ENCODE results near the gene PLD5. TPM values are rescaled to one million over a fixed set of nuclear protein-coding genes. Genes with fewer than 3 reads are reported as not detected.

The PLD5 gene
- total and polyA plus RNA-seq, 8 donors: 0.24 to 11.0 (median 0.54) TPM

GRCh38 chr1:242542271-242542670, 17.8 kb upstream of the PLD5 start:
- H3K27ac ChIP-seq: no peak overlapping the region
- no peaks in the 10 kb centered on the region for H3K27me3 ChIP-seq
- DNase-seq (no peak), ATAC-seq (no peak)
- no peaks in the 10 kb centered on the region for H3K9me3 ChIP-seq
- H3K4me1 ChIP-seq: no peaks in the 10 kb centered on the region
- no peak overlapping the region for H3K4me3 ChIP-seq
- no peak for TF ChIP-seq CTCF (IDR thresholded peaks at IDR 0.05)
- intact Hi-C loops (cut with DNase I): no loop called here
- H3K36me3 ChIP-seq: no peaks in the 10 kb centered on the region

GRCh38 chr1:242535986-242536385, 11.5 kb upstream of the PLD5 start:
- no peaks in the 10 kb centered on the region for H3K36me3 ChIP-seq
- H3K27me3 ChIP-seq: no peaks in the 10 kb centered on the region
- no peaks in the 10 kb centered on the region for H3K9me3 ChIP-seq
- TF ChIP-seq CTCF (IDR thresholded peaks at IDR 0.05): no peak
- DNase-seq (no peak), ATAC-seq (no peak)
- no peaks in the 10 kb centered on the region for H3K4me1 ChIP-seq
- H3K27ac ChIP-seq: no peak overlapping the region
- intact Hi-C loops (cut with DNase I): no loop called here
- no peak overlapping the region for H3K4me3 ChIP-seq

- H3K9me3 ChIP-seq: no peaks in the 10 kb centered on the region
- H3K27me3 ChIP-seq: peaks cover 0 to 4% of the 10 kb centered on the region in 2 donors
- no peak overlapping the region for H3K4me3 ChIP-seq
- ATAC-seq: no peak
- no peak overlapping the region for H3K27ac ChIP-seq
- no peak for TF ChIP-seq CTCF (IDR thresholded peaks at IDR 0.05)
- no peaks in the 10 kb centered on the region for H3K4me1 ChIP-seq
- intact Hi-C loops (cut with DNase I): no loop called here
- DNase-seq: no peak
- no peaks in the 10 kb centered on the region for H3K36me3 ChIP-seq
These were observed 10.3 kb upstream of the PLD5 start for GRCh38 chr1:242534753-242535152.

GRCh38 chr1:242530761-242531160, 6.3 kb upstream of the PLD5 start:
- Histone ChIP-seq H3K9me3 (no peaks in the 10 kb centered on the region), H3K36me3 (no peaks in the 10 kb centered on the region), H3K27ac (no peak overlapping the region), H3K4me1 (no peaks in the 10 kb centered on the region), H3K4me3 (no peak overlapping the region), H3K27me3 (peaks cover 6 to 26% of the 10 kb centered on the region in 2 donors)
- ATAC-seq (peak; percentile 12), DNase-seq (no peak)
- intact Hi-C loops (cut with DNase I): no loop called here
- no peak for TF ChIP-seq CTCF (IDR thresholded peaks at IDR 0.05)

GRCh38 chr1:242525769-242526168, 1.3 kb upstream of the PLD5 start:
- Histone ChIP-seq H3K4me1 (peaks cover 3 to 13% of the 10 kb centered on the region in 2 donors), H3K4me3 (no peak overlapping the region), H3K27me3 (peaks cover 38 to 76% of the 10 kb centered on the region in 2 donors), H3K36me3 (no peaks in the 10 kb centered on the region), H3K27ac (no peak overlapping the region), H3K9me3 (no peaks in the 10 kb centered on the region)
- ATAC-seq (no peak), DNase-seq (no peak)
- TF ChIP-seq CTCF (IDR thresholded peaks at IDR 0.05): no peak
- intact Hi-C loops (cut with DNase I): no loop called here

Measured in left lung (tissue), 10 donors.